HepG2 (cell line): ENCODE measurements around the gene PIEZO1. TPM values are rescaled to one million over a fixed set of nuclear protein-coding genes. Genes with fewer than 3 reads are reported as not detected.

Experiments used
- ATRX ChIP-seq: sonication (generic); formaldehyde crosslinking; IDR thresholded peaks from 2 replicates; pipeline ENCODE4 v1.4.0; 2020; ENCODE audit warnings: missing genetic modification reagents, borderline replicate concordance
- GABPA ChIP-seq, 2 experiments: IDR thresholded peaks; 2 replicates each; pipeline ENCODE4 v1.6.1; 2011 to 2016; ENCODE audit warnings: low read depth in 2 of 2, low read length in 1 of 2, missing biosample characterization in 1 of 2, missing genetic modification characterization in 1 of 2
- GATAD2A ChIP-seq: IDR thresholded peaks from 2 replicates; pipeline ENCODE4 v1.6.1; 2016
- HMGA1 ChIP-seq: sonication (generic); formaldehyde crosslinking; conservative IDR thresholded peaks from 2 replicates; pipeline ENCODE4 v1.4.0; 2020; ENCODE audit warnings: missing genetic modification reagents
- MTA1 ChIP-seq: sonication (generic); formaldehyde crosslinking; IDR thresholded peaks from 2 replicates; pipeline ENCODE4 v1.4.0; 2020; ENCODE audit warnings: missing genetic modification reagents, mild to moderate bottlenecking, borderline replicate concordance
- NFE2L1 ChIP-seq: sonication (generic); formaldehyde crosslinking; IDR thresholded peaks from 2 replicates; pipeline ENCODE4 v1.4.0; 2020; ENCODE audit warnings: missing genetic modification reagents, mild to moderate bottlenecking, borderline replicate concordance
- NFKB2 ChIP-seq: sonication (generic); formaldehyde crosslinking; IDR thresholded peaks from 2 replicates; pipeline ENCODE4 v1.4.0; 2020; ENCODE audit warnings: missing genetic modification reagents, borderline replicate concordance
- PAWR ChIP-seq: sonication (generic); formaldehyde crosslinking; IDR thresholded peaks from 2 replicates; pipeline ENCODE4 v1.4.0; 2020; ENCODE audit warnings: missing genetic modification reagents, mild to moderate bottlenecking, borderline replicate concordance
- PRDM10 ChIP-seq: sonication (generic); formaldehyde crosslinking; IDR thresholded peaks from 2 replicates; pipeline ENCODE4 v1.4.0; 2020; ENCODE audit warnings: low read depth, missing genetic modification reagents
- RFXANK ChIP-seq: IDR thresholded peaks from 2 replicates; pipeline ENCODE4 v1.6.1; 2016
- SRSF4 ChIP-seq: fragments of 200-400 bp; formaldehyde crosslinking; IDR thresholded peaks from one replicate; pipeline ENCODE4 v1.6.1; 2018; ENCODE audit warnings: mild to moderate bottlenecking, low read depth, low read length, moderate library complexity; ENCODE audit not compliant: poor library complexity, severe bottlenecking
- ZEB1 ChIP-seq: IDR thresholded peaks from 2 replicates; pipeline ENCODE4 v1.6.1; 2012; ENCODE audit warnings: mild to moderate bottlenecking, low read depth, inconsistent platforms; ENCODE audit not compliant: insufficient replicate concordance
- ZNF431 ChIP-seq: sonication (generic); formaldehyde crosslinking; IDR thresholded peaks from 2 replicates; pipeline ENCODE4 v1.9.0; 2022; ENCODE audit warnings: missing genetic modification reagents, low read depth, mild to moderate bottlenecking, borderline replicate concordance
- ZNF451 ChIP-seq: sonication (generic); formaldehyde crosslinking; IDR thresholded peaks from 2 replicates; pipeline ENCODE4 v1.5.0; 2020; ENCODE audit warnings: mild to moderate bottlenecking, missing genetic modification reagents
- ZNF552 ChIP-seq: sonication (generic); formaldehyde crosslinking; IDR thresholded peaks from 2 replicates; pipeline ENCODE4 v1.9.0; 2022; ENCODE audit warnings: missing genetic modification reagents, mild to moderate bottlenecking, borderline replicate concordance
- ZNF564 ChIP-seq: sonication (generic); formaldehyde crosslinking; IDR thresholded peaks from 2 replicates; pipeline ENCODE4 v1.8.1; 2023; ENCODE audit warnings: mild to moderate bottlenecking, missing genetic modification reagents
- ZNF570 ChIP-seq: sonication (generic); formaldehyde crosslinking; IDR thresholded peaks from 2 replicates; pipeline ENCODE4 v1.4.0; 2020; ENCODE audit warnings: mild to moderate bottlenecking, missing genetic modification reagents, borderline replicate concordance
- ZNF761 ChIP-seq: sonication (generic); formaldehyde crosslinking; conservative IDR thresholded peaks from 2 replicates; pipeline ENCODE4 v1.4.0; 2020; ENCODE audit warnings: mild to moderate bottlenecking, missing genetic modification reagents
- ZSCAN31 ChIP-seq: sonication (generic); formaldehyde crosslinking; IDR thresholded peaks from 2 replicates; pipeline ENCODE4 v1.5.0; 2020; ENCODE audit warnings: low read depth, mild to moderate bottlenecking, missing genetic modification reagents
- polyA plus RNA-seq, 8 experiments: library from polyadenylated mRNA; depleted of rRNA in 3 of 8; stranded (reverse) in 7 of 8; unstranded in 1 of 8; fragments of >200 nt; fragmentation: Illumina TruSeq in 4 of 8; extraction: Trizol in 4 of 8; gene quantifications; 2 replicates each; pipeline versions ENCODE4 v1.2.1 to v1.2.3, GENCODE V29; 2011 to 2016; ENCODE audit warnings: low read depth in 4 of 8, missing spikeins in 1 of 8, mixed read lengths in 1 of 8; ENCODE audit not compliant: insufficient read depth in 1 of 8
- total RNA-seq, 5 experiments: library from RNA; depleted of rRNA; stranded (reverse); fragments of >200 nt; fragmentation: Illumina TruSeq; extraction: Trizol; gene quantifications; 2 replicates each; pipeline ENCODE4 v1.2.3, GENCODE V29; 2016; ENCODE audit warnings: low read depth in 1 of 5
- TF ChIP-seq, protein P1 (sequence below): sonication (generic); formaldehyde crosslinking; IDR thresholded peaks from 2 replicates; pipeline ENCODE4 v1.5.0; 2020; ENCODE audit warnings: missing genetic modification reagents
- TF ChIP-seq, protein P2 (sequence below): sonication (generic); formaldehyde crosslinking; IDR thresholded peaks from 2 replicates; pipeline ENCODE4 v1.5.0; 2020; ENCODE audit warnings: mild to moderate bottlenecking, low read depth, missing genetic modification reagents, borderline replicate concordance
- TF ChIP-seq, protein P3 (sequence below): fragments of 450-650 bp; IDR thresholded peaks from 2 replicates; pipeline ENCODE4 v1.6.1; 2017

PIEZO1 gene
- total and polyA plus RNA-seq, 2 of the 13 experiments (the other 11 are each of a cell fraction or from before 2014, with no cell fraction given), result 67.9 to 85.0 TPM

- TF ChIP-seq GABPA (IDR thresholded peaks at IDR 0.05; ENCODE audit: low read depth, low read length), result no peak
- no peak for TF ChIP-seq GABPA (CRISPR knock-in tag; IDR thresholded peaks at IDR 0.05; ENCODE audit: low read depth)
- TF ChIP-seq PAWR (CRISPR knock-in tag), result 0 out of 2 replicates have a peak, but pooled peaks have one; percentile 63
- peak; percentile 71; the same call in 1 of the 2 replicates for TF ChIP-seq ZNF761 (CRISPR knock-in tag)
- no peak for TF ChIP-seq ZNF451 (CRISPR knock-in tag)
- TF ChIP-seq MTA1 (CRISPR knock-in tag), result peak; percentile 90; the same call in 1 of the 2 replicates
- peak; percentile 80 for TF ChIP-seq GATAD2A (CRISPR knock-in tag)
- TF ChIP-seq HMGA1 (CRISPR knock-in tag), result no peak
- TF ChIP-seq ZSCAN31 (CRISPR knock-in tag), result no peak
- TF ChIP-seq, protein P1, sequence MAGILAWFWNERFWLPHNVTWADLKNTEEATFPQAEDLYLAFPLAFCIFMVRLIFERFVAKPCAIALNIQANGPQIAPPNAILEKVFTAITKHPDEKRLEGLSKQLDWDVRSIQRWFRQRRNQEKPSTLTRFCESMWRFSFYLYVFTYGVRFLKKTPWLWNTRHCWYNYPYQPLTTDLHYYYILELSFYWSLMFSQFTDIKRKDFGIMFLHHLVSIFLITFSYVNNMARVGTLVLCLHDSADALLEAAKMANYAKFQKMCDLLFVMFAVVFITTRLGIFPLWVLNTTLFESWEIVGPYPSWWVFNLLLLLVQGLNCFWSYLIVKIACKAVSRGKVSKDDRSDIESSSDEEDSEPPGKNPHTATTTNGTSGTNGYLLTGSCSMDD, result no peak
- peak; percentile 84; the same call in 1 of the 2 replicates for TF ChIP-seq NFKB2 (CRISPR knock-in tag)
- TF ChIP-seq ZNF431 (CRISPR knock-in tag), result peak; percentile 81
- no peak for TF ChIP-seq RFXANK
- TF ChIP-seq, protein P2, sequence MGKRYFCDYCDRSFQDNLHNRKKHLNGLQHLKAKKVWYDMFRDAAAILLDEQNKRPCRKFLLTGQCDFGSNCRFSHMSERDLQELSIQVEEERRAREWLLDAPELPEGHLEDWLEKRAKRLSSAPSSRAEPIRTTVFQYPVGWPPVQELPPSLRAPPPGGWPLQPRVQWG, result no peak
- TF ChIP-seq ZNF552 (CRISPR knock-in tag), result 0 out of 2 replicates have a peak, but pooled peaks have one; percentile 21
- TF ChIP-seq SRSF4, result no peak
- no peak for TF ChIP-seq NFE2L1 (CRISPR knock-in tag)
- peak; percentile 98 for TF ChIP-seq PRDM10
- TF ChIP-seq ZEB1, result no peak
- peak; percentile 40; the same call in 1 of the 2 replicates for TF ChIP-seq ZNF570 (CRISPR knock-in tag)
- no peak for TF ChIP-seq ATRX
- TF ChIP-seq, protein P3, sequence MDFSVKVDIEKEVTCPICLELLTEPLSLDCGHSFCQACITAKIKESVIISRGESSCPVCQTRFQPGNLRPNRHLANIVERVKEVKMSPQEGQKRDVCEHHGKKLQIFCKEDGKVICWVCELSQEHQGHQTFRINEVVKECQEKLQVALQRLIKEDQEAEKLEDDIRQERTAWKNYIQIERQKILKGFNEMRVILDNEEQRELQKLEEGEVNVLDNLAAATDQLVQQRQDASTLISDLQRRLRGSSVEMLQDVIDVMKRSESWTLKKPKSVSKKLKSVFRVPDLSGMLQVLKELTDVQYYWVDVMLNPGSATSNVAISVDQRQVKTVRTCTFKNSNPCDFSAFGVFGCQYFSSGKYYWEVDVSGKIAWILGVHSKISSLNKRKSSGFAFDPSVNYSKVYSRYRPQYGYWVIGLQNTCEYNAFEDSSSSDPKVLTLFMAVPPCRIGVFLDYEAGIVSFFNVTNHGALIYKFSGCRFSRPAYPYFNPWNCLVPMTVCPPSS, result no peak
- TF ChIP-seq ZNF564 (CRISPR knock-in tag), result peak; percentile 63; the same call in 1 of the 2 replicates
Measured at GRCh38 chr16:88803264-88803987, 18.4 kb upstream of the PIEZO1 start, which contains the start of gene CDT1 (continued).
